Subcutaneous adipose tissue (tissue), 4 donors: ENCODE measurements around the gene VSIG10. TPM values are rescaled to one million over a fixed set of nuclear protein-coding genes. Genes with fewer than 3 reads are reported as not detected.

Source experiments
- total RNA-seq, 4 donors: library from RNA; depleted of rRNA; stranded (reverse); fragments of >200 nt; gene quantifications; one replicate each; pipeline ENCODE4 v1.1.0, GENCODE V29; 2016
- TF ChIP-seq, protein P1 (sequence below): fragments of 450-650 bp; IDR thresholded peaks from one replicate; pipeline ENCODE4 v1.5.1; 2016; ENCODE audit warnings: low read depth, mild to moderate bottlenecking, control low read depth, antibody characterized with exemption, moderate library complexity

Gene VSIG10
- total RNA-seq, 4 donors from 2014 or later = 21.8 to 58.0 (median 29.5) TPM

DNA sequence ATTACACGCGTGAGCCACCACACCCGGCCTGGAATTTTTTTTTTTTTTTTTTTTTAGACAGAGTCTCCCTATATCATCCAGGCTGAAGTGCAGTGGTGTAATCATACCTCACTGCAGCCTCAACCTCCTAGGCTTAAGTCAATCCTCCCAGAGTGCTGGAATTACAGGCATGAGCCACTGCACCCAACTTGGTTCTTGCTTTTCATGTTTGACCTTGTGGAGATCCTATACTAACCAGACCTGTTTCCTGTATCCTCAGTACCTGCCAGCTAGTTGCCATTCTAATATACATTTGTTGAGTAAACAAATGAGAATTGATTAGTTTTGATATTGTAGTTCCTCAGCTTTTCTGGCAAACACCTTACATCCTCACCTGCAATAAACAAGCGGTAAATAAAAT lies 3.2 kb upstream of the VSIG10 start:
- TF ChIP-seq, protein P1, sequence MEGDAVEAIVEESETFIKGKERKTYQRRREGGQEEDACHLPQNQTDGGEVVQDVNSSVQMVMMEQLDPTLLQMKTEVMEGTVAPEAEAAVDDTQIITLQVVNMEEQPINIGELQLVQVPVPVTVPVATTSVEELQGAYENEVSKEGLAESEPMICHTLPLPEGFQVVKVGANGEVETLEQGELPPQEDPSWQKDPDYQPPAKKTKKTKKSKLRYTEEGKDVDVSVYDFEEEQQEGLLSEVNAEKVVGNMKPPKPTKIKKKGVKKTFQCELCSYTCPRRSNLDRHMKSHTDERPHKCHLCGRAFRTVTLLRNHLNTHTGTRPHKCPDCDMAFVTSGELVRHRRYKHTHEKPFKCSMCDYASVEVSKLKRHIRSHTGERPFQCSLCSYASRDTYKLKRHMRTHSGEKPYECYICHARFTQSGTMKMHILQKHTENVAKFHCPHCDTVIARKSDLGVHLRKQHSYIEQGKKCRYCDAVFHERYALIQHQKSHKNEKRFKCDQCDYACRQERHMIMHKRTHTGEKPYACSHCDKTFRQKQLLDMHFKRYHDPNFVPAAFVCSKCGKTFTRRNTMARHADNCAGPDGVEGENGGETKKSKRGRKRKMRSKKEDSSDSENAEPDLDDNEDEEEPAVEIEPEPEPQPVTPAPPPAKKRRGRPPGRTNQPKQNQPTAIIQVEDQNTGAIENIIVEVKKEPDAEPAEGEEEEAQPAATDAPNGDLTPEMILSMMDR = no peak

DNA sequence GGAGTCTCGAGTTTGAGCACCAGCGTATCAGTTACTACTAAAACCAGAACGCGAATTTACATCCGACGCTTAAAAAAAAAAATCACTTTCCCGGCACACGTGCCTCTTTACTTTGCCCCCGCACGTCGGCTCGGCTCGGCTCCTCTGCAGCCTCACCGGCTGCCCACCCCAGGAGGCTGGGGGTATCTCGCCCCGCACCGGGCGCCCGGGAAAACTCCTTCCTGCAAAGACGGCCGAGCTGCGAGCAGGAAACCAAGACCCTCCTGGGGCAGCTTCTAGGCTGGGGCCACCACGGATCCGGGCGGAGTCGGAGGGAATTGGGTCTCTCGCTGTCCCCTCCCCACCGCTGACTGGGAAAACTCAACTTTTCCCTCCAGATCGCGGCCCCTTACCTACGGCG lies 610 bp downstream of the VSIG10 start:
- TF ChIP-seq, protein P1 = no peak

DNA sequence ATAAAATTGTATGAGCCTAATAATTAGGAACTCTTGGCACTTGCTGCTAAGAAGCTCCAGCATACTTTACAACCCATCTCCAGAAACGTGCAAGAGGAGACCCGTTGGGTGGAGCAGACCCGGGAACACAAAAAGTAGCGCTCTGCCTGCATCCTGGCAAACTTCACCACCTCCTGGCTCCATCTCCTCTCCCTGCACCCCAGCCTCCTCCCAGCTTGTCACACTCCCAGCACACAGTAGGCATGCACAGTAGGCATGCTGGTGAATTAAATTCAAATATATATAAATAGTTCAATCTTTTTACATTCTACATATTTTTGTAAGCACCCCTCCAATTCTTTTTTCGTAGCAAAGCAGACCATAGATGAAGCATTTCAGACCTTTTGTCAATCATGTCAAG lies 1.2 kb downstream of the VSIG10 start:
- TF ChIP-seq, protein P1 = no peak

DNA sequence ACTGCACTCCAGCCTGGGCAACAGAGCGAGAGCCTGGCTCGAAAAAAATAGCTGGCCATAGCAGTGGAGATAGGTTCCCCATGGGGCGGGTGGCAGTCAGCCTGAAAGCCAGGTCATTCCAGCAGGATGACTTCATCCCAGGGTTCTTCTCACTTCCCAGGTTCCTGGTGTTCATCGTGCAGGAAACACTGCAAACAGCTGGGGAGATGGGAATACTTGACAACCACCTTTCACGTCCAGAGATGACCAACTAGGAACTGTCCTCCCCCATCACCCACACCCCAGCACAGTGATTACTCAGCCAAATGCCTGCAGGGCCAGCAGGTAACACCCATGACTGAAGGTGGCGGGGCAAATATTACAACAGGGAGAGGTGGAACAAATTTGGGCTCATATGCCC lies 1.7 kb downstream of the VSIG10 start:
- TF ChIP-seq, protein P1 = no peak

DNA sequence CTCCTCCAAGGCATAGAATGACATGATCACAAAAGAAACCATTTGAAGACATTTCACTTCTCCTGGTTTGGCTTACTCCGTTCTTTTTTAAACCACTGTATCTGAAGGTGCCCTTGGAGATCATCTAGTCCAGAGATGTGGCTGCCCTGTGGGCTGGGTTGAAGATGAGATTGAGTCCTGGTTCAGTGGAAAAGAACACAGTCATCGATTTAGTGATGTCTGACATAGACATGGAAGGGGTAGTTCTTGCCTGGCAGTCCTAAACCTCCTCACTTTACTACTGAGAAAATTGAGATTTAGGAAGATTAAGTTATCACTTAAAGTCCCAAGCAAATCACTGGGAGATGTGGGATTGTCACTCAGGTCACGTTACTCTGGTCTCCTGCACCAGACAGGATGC lies 2.8 kb downstream of the VSIG10 start:
- TF ChIP-seq, protein P1 = no peak

DNA sequence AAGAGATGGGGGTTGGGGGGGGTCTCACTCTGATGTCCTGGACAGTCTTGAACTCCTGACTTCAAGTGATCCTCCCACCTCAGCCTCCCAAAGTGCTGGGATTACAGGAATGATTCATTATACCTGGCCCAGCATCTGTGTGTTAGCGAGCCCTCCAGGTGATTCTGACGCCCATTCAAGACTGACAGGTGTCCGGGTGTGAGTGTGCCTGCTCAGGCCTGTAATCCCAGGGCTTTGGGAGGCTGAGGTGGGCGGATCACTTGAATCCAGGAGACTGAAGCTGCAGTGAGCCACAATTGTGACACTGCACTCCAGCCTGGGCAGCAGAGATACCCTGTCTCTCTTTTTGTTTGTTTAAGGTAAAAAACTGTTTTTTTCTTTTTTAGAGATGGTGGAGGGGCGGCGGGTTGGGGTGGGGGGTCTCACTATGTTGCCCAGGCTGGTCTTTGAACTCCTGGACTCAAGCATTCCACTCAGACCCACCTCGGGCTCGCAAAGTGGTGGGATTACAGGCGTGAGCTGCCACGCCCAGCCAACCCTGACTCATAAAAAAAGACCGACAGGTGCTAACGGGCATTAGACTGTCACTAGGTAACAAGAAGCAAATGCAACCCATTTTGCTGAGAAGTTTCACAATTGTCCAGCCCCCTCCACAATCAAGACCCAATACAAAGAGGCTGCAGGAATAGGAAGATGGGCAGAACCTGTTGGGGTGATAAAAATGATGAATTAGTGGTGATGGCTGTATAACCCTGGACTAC lies 4.7 kb downstream of the VSIG10 start:
- TF ChIP-seq, protein P1 = no peak

DNA sequence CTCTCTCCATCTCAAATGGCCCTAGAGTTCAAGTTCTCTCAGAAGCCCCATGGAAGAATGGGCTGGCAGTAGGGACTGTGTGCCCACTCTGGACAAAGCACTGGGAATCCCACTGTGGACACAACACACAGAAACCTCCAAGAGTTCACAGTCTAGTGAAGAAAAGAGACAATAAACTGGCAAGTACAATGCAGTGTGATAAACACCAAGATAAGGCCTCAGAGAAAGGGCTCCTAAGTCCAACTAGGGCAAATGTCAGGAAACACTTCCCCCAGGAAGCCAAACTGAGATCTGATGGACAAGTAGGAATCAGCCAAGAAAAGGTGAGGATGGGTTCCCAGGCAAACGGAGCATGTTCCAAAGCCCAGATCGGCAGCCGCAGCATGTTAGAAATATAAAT lies 5.4 kb downstream of the VSIG10 start:
- TF ChIP-seq, protein P1 = no peak
